Stimulated activated CD4-positive, alpha-beta T cell treated with anti-CD3 and anti-CD28 coated beads, Interleukin-4, amount 100 ng/mL, for 24 hours (primary cell): ENCODE results near the gene MBNL1.
"Not testable (repeated sequence)": the region's sequence is repeated elsewhere in the genome, so short reads cannot be mapped to it uniquely, and the experiment has no call there.

ENCODE experiments used
- DNase-seq: peaks from one replicate; pipeline ENCODE4 v3.0.0-alpha.2; 2020

The MBNL1 gene

DNA sequence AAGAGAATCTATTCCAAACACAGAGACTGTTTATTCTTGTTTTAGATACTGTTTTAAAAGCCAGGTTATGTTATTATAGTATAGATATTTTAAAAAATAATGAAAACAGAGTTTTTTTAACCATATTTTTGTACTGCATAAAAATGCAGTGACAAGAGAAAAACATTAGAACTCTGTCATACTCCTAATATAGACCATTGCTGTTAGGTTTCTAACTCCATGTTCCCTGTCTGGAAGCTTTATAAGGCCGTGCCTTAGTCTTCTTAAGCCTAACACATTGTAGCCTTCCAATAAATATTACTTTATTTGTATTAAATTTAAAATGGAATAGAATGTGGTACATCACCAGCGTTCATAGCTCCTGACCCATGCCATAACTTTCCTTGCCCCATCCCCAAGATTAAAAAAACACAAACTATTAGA lies 53.2 kb downstream of the MBNL1 start:
- DNase-seq = no peak

GRCh38 chr3:152322756-152323155 lies 54.0 kb downstream of the MBNL1 start:
- DNase-seq = no peak

GRCh38 chr3:152323834-152324233 lies 55.1 kb downstream of the MBNL1 start:
- peak; percentile 33 for DNase-seq

GRCh38 chr3:152325136-152325535 lies 56.4 kb downstream of the MBNL1 start:
- DNase-seq = no peak

- no peak for DNase-seq
These were observed 58.5 kb downstream of the MBNL1 start for GRCh38 chr3:152327203-152327602.

DNA sequence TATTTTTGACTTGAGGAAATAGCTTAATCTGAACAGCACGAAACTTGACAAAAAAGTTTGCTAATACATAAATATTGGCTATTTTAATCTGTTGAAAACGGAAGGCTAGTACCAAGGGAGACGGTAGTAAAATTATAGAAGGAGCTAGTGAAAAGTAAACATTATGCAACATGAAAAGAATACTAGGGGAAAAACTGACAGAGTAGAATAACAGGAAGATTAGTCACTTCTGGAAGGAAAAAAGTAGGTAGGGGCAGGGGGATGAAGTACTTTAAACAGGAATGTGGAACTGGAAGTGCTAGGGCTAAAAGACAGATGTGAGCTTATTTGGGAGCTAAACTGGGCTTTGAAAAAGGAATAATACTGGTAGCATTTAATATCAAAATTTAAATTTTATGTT lies 60.1 kb downstream of the MBNL1 start:
- no peak for DNase-seq

DNA sequence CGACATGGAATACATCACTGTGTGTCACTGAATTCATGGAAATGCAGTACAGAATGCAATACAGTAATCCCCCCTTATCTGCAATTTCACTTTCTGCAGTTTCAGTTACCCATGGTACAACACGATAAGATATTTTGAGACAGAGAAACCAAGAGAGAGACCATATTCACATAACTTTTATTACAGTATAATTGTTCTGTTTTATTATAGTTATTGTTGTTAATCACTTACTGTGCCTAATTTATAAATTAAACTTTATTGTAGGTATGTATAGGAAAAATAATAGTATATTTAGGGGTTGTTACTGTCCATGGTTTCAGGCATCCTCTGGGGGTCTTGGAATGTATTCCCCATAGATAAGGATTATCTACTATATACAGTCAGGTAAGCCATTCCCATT lies 61.8 kb downstream of the MBNL1 start:
- no peak for DNase-seq

DNA sequence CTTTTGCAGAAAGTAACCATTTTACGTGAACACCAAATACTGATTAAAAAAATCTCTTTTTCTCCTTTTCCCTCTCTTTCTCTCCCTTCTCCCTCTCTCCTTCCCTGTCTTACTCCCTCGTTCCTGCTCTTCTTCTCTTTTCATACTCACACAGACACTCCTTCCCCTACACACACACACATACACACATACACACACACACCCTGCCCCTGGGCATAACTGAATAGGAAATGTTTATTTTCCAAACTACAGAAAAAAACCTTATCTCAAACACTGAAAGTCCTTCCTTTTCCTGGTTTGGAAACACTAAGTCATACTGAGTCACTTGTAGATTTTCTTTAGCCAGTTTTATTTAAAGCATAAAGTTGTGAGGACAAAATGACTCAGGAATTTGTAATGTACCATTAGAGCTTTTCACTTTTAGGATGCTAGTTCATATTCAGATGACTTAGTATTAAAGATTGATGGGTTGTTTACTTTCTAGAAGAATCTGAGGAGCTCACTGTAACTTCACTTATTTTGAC lies 62.4 kb downstream of the MBNL1 start:
- DNase-seq = no peak

DNA sequence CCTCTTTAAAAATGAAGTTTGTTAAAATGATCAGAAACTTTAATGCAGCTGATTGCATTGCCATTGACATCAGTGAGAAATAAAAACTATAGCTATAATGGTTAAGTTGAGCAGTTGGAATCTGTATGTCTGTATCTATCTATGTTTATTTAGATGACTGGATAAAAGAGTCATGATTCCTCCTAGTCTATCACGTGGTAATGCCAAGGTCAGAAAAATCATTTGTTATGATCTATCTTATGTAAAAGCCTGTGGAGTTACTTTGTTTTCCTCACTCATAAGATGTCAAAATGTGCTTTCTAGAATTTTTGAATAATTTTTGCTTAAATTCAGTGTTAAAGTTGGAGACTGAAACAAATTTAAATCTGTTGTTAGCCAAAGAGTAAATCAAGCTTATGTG lies 63.3 kb downstream of the MBNL1 start:
- DNase-seq = no peak

- DNase-seq = no peak
These were observed 65.2 kb downstream of the MBNL1 start for GRCh38 chr3:152333928-152334327.

DNA sequence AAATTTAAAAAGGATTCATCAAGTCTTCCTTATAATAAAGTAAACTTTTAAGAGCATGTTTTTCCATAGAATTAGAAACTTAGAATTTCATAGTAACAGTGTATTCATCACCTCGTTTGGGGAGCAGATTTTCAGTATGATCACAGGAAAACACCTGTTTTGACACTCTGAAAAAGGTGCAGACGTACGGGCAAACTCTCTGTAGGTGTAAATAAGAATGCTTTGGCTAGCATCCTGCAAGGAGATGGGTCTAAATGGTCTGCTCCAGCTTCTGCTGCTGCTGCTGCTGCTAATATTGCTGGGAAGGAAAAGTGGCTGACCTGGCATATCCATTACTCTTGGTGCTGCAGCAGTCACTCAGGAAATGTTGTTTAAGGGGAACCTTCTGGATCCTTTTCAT lies 66.0 kb downstream of the MBNL1 start:
- DNase-seq = no peak

- DNase-seq = no peak
These were observed 66.5 kb downstream of the MBNL1 start for GRCh38 chr3:152335273-152335672.

GRCh38 chr3:152337337-152337736 lies 68.6 kb downstream of the MBNL1 start:
- DNase-seq = not testable (repeated sequence)

DNA sequence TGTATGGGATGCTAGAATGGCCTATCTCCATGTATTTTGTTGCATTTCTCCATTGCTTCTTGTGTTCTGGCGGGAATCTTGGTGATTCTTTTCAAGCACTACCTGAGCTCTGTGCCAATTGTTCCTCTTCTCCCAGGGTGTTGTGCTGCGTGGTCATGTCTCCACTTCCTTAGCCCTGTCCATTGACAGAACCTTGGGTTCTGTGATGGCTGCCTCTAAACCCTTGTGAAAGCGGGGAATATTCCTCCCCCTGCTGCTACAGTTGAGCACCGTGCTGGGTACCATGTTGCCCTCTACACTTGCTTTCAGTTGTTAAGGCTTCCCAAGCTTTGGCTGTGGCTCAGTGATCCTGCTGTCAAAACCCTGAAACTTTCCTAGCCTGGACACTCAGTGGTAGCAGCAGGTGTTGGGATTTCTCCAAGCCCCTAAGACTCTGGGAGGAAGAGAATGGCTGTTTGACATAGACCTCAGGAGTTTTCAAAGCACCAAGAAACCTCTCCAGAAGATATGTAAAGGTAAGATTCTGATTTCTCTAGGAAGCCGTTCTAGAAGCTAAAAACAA lies 69.5 kb downstream of the MBNL1 start:
- DNase-seq = no peak

GRCh38 chr3:152339881-152340505 lies 71.3 kb downstream of the MBNL1 start:
- DNase-seq = no peak

- no peak for DNase-seq
These were observed 76.5 kb downstream of the MBNL1 start for GRCh38 chr3:152345233-152345632.

DNA sequence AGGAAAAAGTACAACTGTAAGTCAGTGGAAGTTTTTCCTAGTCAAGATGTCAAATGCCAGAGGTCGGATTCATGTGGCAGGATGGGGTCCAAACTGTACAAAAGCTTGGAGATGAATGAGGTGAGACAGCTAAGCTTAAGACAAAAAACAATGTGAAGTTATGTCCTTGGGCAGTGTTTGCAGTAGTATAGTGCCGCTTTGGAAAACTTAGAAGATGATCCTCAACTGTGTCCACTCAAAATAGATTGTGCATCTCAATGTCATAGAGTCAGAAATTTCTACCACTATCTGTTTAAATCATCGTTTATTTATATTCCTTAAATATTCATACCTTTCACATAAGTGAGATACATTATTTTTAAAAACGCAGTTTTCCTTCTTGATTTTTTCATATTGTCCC lies 77.3 kb downstream of the MBNL1 start:
- DNase-seq = no peak

DNA sequence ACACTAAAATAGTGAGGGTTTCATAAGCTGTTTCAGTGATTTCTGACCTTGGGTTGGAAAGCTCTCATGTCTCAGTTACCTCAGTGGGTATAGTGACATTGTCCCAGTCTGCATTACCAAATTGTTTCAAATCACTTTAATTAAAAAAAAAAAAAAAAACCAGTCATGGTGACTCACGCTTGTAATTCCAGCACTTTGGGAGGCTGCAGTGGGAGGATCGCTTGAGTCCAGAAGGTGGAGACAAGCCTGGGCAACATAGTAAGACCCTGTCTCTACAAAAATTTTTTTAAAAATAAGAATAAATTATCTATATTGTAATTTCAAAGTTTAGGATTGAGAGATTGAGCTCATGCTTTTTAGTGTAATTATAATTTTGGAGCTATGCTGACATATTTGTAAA lies 78.0 kb downstream of the MBNL1 start:
- no peak for DNase-seq

GRCh38 chr3:152348436-152349177 lies 79.9 kb downstream of the MBNL1 start:
- no peak for DNase-seq

DNA sequence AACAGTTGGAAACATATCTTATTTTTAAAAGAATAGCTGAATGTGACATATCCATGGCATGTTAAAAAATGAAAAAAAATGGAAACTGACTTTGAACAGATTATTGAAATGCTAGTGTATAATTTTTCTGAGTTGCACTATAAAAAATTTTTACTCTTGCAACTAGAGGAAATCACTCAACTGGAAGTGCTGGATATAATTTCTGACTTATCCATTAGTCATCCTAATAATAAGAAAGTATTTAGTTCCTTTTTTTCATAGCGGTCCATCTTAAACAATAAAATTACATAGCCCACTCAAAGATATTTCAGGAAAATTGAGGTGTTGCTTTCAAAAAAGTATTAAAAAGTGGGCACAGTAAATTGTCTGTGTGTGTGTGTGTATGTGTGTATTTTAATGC lies 80.7 kb downstream of the MBNL1 start:
- no peak for DNase-seq

GRCh38 chr3:152350139-152350538 lies 81.4 kb downstream of the MBNL1 start:
- no peak for DNase-seq

DNA sequence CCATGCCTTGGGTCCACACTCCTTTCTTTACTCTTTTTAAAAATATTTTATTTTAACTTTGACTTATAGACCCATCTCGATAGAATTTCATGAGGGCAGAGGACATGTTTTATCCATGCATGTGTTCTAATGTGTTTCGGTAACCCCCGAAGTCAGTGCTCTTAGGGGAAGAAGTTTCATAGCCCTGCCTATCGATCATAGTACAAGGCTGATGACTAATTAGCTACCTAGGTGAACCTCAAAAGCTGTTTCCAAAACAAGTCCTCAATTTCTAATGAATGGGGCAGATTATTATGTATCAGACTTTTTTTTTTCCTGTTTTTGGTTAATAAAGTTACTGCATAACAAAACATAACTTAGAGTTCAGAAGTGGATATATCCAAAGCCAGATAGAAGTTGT lies 82.0 kb downstream of the MBNL1 start:
- DNase-seq = no peak

- no peak for DNase-seq
These were observed 83.8 kb downstream of the MBNL1 start for GRCh38 chr3:152352554-152352953.

GRCh38 chr3:152353578-152353977 lies 84.8 kb downstream of the MBNL1 start:
- no peak for DNase-seq
